Activated CD4-positive, alpha-beta T cell treated with anti-CD3 and anti-CD28 coated beads, Interleukin-2, Interleukin-6, amounts not matched to agents 100 ng/mL and 50 ng/mL, durations not matched to agents 16 hours and 8 hours (primary cell): ENCODE measurements around the gene MDGA2.
"Not testable (repeated sequence)": the region's sequence is repeated elsewhere in the genome, so short reads cannot be mapped to it uniquely, and the experiment has no call there.

Experiments
- DNase-seq: peaks from one replicate; pipeline ENCODE4 v3.0.0-alpha.2; 2020

Gene MDGA2

DNA sequence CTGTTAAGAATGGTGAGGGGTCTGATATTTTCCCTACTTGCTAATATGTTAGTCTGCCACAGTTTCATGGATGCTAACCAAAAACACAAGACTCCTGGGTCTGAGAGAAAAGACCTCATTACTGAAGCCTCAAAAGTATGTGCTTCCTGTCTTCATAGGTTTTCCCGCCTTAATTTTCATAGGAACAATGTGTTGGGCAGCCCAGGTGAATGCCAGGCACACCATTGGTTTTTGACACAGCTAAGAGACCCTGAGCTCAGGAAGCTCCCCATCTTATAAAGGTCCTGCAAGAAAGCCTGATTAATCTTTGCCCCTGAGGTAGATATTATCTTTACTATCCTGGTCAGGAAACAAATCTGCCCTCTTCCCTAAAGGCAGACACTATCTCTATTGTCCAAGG is 464.1 kb downstream of the MDGA2 start:
- no peak for DNase-seq

DNA sequence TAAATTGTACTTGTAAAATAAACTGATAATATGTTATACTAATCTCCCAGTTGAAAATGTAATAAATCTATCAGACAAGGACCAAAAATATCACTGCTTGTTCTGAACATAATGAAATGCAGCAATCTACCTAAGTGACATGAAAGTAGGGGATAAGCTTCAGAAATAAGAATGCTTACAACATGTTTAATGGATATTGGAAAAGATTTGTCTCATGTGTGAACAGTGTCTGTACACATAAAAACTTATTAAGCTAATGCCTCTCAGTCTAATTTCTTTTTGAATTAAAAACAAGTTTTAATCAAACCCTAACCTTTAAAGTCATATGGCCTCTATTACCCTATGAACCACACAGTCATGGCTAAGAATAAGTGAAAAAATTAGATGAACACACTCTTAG is 465.3 kb downstream of the MDGA2 start:
- no peak for DNase-seq

DNA sequence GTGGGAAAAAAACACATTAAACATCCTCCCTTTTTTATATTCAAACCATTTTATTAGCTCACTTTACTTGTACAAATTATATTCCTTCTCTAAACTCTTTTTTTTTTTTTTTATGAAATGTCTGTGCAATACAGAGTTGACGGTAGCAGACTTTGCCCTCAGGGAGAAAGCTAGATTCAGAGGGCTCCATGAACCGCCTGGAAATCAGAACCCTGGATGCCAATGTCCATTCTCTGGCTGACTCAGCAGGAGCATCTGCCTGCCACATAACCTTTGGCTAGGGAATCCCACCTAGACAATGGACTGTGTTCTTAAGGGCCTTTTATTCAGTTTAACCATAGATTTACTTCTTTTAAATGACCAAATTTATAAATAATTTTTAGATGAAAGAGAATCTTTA is 467.0 kb downstream of the MDGA2 start:
- DNase-seq: no peak

DNA sequence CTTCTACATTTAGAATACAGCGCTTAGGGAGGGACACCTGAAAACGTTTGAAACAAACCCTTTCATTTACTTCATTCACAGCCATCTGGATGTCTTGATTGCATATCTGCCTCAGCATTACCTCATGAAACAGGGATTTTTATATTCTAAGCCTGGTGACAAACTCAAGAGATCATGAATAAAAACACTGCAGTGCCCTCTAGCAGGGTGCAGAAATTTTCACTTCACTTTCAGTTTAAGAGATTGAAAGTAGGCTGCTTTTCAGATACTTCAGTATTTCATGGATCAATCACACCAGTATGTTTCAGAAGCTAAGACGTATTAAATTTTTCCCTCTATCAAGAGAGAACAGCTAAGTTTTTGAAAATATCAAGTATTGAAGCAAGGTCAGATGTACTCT is 467.8 kb downstream of the MDGA2 start:
- no peak for DNase-seq

DNA sequence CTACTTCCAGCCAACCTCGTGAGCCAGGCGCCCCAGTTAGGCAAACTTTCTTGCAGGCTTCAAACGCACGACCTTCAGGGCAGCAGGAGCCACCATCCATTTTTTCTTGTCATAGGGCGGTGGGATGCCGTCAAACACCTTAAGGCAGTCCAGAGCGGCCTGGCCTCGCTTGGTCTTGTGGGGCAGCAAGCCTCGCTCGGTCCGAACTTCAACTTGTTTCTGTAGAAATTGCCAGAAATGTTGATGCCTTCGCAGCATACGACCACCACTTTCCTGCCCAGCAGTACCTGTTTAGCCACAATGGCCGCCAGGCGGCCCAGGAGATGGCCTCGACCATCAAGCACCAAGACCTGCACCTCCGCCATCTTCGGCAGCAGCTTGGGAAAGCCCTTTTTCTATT is 474.7 kb downstream of the MDGA2 start:
- no peak for DNase-seq

DNA sequence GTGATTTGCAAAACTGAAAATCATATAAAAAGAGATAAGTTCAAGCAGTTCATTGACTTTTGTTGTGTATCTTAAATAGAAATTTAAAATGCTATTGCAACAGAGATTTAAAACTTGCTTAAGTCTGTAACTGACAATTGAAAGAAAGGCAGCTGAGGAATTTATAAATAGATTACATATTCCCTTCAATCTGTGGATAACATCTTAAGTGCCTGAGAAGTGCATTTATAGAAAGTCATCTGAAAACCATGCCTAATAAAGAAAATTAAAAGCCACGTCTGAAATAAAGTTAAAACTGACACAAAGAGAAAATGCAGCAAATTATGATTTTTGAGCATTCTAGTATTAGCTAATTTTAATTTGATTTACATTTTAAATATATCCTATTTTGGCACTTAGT is 479.8 kb downstream of the MDGA2 start:
- no peak for DNase-seq

DNA sequence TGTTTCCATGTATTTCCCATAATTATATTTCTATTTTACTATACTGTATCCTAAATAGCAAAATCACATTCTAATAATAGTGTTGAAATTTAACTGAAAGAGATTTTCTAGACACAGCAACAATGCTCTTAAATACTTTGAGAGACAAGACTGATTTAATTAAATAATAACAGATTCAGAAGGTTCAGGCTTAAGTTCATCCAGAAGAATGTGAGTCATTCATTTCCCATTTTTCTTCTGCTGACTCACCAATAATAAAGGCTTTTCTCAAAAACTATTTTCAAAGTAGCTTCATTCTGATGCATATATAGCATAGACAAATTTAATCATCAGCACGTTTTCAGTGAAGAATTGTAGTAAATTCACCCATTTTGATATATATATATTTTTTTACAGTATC is 481.4 kb downstream of the MDGA2 start:
- DNase-seq: no peak

DNA sequence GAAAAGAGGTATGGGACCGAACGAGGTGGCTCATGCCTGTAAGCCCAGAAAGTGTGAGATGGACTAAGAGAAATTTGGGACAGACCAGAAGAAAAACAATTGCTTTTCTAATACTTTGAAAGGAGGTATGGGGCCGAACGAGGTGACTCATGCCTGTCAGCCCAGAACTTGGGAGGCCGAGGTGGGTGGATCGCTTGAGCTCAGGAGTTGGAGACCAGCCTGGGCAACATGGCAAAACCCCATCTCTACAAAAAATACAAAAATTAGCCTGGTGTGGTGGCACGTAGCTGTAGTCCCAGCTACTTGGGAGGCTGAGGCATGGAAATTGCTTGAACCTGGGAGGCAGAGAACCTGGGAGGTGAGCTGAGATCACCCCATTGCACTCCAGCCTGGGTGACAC is 483.2 kb downstream of the MDGA2 start:
- not testable (repeated sequence) for DNase-seq

DNA sequence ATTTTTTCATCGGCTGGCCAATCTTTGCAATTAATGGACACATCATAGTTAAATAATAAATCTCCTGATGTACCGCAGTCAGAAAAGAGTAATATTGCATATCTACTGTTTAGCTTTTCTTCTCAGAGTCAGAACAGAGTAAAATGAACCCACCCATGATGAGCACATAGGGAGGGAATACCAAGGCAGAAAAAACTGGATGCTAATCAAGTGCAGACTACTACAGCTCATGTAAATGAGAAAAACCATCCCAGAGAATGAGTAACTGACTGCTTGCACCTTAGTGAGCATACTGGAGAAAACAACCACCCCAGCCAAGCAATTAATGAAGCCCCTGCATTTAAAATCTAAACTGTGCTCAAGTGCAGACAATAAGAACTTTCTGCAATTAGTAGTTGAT is 483.7 kb downstream of the MDGA2 start:
- DNase-seq: no peak

DNA sequence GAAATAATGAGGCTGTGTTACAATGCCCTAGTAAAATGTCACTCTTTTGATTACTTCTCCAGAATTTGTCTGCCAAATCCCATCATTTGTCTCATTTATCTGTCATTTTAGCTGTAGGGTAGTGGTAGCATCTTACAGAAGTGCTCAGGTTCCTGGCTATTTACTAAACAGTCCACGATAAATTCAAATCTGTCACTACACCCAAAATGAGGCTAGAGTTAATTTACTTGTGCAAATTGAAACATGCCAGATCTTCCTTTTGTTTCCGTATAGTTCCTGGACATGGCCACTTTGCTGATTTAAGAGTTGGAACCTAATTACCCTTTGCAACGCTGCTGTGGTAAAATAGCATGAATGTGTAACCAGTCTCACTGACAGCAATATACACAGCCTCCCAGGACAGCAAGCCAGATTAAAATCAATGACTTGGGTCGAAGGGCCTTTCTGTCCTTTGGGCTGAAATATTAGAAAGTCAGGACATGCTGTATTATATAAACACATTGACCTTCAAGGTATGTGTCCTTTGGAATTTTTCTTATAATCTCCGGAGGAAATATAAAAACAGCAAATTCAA is 485.4 kb downstream of the MDGA2 start:
- no peak for DNase-seq

DNA sequence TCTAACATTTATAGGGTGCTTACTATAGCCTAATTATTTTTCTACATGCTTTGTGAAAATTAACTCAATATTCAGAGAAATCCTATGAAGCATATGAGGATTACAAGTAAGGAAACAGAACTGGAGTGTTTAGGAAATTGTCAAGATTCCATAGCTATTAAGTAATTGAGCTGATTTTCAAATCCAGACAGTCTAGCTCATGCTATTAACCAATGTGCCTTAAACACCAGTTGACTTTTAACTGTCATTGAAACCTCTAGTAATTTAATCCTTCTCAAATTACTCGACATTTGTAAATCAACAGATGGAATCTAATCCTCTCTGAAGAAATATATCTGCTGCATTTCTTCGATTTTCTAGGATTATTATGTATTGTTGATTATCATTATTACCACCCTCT is 488.9 kb downstream of the MDGA2 start:
- DNase-seq: no peak

DNA sequence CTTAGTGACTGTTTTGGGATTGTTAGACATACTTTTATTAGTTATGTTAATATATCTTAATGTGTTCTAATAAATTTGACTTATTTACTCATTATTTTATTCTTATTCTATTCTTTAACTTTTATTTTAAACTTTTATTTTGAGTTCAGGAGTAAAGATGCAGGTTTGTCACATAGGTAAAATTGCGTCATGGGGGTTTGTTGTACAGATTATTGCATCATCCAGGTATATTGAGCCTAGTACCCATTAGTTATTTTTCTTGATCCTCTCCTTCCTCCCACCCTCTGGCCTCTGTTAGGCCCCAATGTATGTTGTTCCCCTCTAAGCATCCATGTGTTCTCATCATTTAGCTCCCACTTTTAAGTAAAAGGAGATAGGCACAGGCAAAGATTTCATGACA is 495.5 kb downstream of the MDGA2 start:
- DNase-seq: no peak

DNA sequence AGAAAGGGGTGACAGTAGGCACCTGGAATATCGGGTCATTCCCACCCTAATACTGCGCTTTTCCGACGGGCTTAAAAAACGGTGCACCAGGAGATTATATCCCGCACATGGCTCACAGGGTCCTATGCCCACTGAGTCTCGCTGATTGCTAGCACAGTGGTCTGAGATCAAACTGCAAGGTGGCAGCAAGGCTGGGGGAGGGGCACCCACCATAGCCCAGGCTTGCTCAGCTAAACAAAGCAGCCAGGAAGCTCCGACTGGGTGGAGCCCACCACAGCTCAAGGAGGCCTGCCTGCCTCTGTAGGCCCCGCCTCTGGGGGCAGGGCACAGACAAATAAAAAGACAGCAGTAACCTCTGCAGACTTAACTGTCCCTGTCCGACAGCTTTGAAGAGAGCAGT is 503.5 kb downstream of the MDGA2 start:
- DNase-seq: not testable (repeated sequence)

DNA sequence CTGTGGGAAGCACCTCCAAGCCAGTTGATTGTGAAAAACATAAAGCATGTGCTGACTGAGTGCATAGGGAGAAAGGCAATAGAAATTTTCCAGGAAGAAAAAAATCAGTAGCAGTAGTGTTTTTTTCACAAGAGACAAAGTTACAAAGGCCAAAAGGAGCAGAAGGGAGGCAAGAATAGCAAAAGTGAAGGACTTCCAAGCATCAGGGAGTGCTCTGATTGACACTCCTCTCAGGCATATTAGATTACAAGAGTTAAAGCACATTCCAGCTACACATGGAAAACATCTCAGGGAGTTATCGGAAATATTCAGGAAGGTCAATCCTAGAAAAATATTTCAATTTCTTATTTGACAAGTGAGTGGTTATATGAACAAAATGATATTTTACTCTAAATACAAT is 508.0 kb downstream of the MDGA2 start:
- DNase-seq: no peak

DNA sequence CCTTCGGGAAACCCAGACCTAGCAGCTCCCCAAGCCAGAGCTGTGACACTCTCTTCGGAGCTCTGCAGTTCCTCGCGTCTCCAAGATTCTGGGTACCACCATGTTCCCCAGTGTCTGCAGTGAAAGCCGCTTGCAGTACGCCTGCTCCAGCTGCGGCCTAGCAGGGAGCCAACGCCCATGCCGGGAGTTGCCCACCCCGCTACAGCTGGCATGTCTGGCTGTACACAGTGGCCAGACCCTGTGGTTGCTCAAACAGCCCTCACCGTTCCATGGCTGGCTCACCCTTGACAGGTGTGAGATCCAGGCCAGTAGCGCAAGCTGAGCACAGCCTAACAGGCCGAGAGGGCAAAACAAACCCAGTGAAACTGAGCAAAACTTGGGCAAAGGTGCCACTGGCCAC is 520.0 kb downstream of the MDGA2 start:
- DNase-seq: no peak

DNA sequence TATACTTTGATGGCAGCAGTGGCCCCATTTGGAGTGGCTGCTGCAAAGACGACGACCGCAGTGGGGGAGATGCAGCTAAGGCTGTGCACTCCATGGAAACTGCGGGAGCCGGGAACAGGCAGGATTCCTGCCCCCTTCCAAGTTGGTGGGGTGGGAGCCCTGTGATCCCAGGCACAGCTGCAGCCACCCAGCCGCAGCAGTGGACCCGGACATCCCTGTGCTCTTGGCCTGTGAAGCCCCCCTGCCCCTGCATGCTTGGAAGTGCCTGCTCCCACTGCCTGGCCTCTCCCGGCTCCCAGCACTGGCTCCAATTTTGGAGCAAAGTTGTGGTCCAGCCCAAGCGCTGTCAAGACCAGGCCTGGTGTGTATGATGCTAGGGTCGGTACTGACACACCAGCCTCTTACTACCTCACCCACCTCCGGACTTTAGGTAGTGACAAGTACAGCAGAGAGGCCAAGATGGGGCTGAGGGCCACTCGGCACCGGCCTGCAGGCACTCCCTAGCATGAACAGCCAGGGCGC is 521.1 kb downstream of the MDGA2 start:
- DNase-seq: no peak

DNA sequence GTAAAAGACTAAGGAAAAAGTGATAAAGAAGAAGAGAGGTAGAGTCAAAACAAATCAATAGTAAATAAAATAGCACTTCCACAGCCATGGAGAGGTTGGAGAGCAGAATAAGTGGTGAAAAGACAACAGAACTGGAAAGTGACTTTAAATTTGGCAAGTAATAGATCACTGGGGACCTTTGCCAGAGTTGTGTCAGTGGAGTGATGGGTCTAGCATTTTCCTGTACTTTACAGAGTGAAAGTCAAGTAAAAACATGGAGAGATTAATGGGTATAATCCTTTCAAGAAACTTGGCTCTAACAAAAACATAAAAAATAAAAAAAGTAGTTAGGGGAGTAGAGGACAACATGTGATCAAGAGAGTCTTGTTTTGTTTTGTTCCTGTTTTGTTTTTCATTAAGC is 521.7 kb downstream of the MDGA2 start:
- DNase-seq: no peak

DNA sequence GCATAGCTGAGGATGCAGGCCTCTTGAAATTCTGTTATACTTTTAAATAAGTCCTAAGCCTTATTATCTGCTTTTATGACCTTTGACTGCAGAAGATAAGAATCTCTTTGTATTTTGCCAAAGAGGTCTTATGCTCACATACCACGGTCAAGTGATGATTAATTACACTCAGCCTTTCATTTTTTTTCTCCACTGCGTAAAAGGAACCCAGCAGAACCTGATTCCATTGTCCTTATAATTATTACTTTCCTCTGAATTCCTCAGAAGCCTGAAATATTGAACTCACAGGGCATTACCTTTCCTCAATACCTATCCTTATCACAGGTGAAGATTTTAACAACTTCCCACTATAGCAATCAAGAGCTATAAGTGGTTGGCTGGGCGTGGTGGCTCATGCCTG is 525.1 kb downstream of the MDGA2 start:
- no peak for DNase-seq

DNA sequence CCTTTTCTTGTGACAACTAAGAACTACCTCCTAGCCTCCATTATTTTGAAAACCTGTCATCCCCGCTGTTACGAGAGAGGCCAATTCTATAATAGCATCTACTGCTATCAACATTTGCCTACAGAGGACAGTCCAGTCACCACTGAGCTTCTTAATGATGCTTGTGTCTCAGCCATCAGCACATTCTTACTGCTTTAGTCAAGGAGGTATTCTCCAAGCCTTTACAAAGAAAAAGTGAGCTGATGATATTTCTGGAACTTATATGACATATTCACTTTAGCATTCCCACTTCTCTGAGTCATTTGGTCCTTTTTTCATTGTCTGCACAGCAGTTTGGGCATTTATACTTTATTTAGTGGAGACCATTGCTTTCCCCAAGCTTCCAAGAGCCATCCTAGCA is 526.1 kb downstream of the MDGA2 start:
- no peak for DNase-seq

DNA sequence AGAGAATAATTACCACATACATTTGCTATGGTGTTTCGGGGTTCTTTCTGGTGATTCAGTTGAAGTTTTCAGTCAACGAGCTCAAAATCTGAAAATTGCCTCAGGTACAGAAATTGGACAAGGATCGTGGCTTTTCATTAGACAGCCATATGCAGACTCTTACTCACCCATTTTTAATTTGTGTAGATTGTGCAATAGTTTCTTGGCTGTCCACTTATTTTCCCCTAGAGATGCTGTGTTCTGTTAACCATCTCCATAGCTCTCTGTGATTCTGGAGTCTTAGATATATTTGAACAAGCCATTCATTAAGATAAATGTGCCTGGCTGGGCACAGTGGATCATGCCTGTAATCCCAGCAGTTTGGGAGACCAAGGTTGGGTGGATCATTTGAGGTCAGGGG is 526.7 kb downstream of the MDGA2 start:
- DNase-seq: no peak

DNA sequence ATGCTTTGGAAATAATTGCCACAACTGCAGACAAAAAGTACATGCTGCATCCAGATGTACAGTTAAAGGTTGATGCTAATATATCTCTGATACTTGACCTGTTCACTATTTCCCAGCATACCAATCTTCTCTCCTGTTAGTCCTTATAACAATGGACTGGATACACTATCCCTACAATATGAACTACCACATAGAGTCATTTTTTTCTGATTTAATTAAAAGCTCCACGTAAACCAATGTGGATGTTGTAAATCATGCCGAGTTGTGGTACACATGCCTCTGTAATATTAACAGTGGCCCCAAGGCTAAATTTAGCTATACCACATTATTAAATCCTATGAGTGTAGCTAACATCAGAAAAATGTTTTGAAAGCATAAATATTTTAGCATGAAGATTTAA is 554.8 kb downstream of the MDGA2 start:
- no peak for DNase-seq

DNA sequence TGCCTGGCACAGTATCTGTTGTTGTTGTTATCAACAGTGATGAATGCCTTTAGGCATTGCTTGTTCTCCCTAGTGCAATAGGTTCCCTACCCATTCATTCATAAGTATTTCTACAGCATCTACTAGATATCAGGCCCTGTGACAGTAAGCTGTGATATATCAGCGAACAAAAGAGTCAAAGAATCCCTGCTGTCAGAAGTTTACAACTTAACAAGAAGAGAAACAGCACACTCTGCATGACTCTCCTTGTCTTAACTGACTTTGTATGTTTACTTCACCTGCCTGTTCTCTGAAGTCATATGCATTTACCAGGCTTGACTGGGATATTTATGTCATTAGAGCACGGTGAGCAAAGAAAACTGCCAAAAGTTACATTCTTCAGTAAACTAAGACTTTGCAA is 571.6 kb downstream of the MDGA2 start:
- DNase-seq: no peak

DNA sequence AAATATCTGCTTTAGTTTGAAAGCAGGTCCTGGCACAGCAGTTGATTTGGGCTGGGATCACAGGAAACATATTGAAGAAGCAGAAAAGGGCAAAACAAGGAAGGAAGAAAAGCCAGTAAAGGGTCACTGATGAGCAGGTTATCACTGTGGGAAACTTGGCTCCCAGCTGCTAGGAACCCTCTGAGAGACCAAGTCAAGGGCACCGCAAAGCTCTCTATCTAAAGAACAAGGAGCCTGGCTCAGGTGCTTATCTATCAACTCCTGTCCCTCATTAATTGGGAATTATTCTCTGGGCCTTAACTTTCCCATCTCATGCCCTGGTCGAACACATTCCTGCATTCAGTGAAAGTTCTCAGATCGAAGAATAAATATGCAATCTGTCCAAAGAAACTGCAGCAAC is 572.9 kb downstream of the MDGA2 start:
- no peak for DNase-seq

DNA sequence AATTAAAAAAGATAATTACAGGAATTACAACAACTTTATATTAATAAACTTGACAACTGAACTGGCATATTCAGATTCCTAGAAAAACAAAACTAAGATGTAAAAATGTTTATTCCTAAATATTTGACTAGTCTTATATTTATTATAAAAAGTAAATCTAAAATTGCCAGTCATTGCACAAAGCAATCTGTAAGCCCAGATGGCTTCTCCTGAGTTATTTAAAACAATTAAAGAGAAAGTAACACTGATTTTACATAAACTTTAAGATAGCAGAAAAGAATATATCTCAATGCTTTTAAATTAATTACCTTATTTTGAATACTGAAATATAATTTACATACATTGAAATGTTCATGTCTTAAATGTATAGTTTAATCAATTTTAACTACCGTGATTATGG is 589.7 kb downstream of the MDGA2 start:
- no peak for DNase-seq

DNA sequence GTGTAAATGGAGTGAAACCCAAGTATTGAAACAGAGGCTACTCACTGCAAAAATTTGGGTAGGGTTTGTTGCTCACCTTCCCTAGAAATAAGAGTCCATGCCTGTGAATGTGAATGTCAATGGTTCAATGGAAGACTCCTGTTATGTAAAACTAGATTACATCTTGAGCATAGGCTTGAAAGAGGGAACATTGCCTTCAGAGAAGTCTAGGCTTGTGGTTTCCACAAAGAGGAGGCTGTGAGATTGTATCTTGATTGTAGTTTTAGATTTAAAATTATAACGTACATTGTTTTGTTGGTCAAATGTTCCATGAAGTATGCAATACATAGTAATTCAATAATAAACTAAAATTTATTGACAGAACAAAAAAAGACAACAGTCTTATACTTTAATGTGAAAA is 610.1 kb downstream of the MDGA2 start:
- no peak for DNase-seq

DNA sequence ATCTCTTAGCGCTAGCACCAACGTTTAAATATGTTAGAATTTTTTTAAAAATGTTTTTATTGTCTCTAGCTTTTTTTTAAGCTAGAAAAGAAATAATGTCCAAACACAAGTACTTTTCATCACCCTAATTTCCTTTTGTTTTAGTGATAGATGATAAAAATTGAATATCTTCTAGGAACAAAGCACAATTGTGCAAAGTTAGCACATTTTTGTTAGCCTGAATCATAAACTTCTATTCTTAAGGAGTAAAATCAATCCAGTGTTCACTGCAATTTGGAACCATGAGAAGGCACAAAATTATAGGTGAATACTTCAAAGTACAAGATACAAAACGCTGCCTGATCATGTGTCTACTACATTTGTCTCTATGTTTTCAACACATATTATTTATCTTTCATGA is 615.4 kb downstream of the MDGA2 start:
- DNase-seq: no peak
